ENCODE data around the gene TOX3. TPM values are rescaled to one million over a fixed set of nuclear protein-coding genes. Genes with fewer than 3 reads are reported as not detected.

The TOX3 gene
- total RNA-seq, 3 donors from 2014 or later (not counting 1 experiment from before 2014, with no cell fraction given) = not detected

GRCh38 chr16:52460639-52461178 is 86.2 kb downstream of the TOX3 start:
- Mint-ChIP-seq H3K27me3 (ENCODE audit: low read depth in 2 of 2) (no peaks in the 10 kb centered on the region), H3K4me1 (no peaks in the 10 kb centered on the region), H3K36me3 (no peaks in the 10 kb centered on the region), H3K27ac (no peak overlapping the region), H3K4me3 (no peak overlapping the region), H3K9me3 (no peaks in the 10 kb centered on the region)
- DNase-seq (no peak), ATAC-seq (no peak)
- intact Hi-C loops (cut with micrococcal nuclease) = no loop called here
- Histone ChIP-seq H3K9me3 (ENCODE audit: control insufficient read depth, insufficient read depth, low read length) (no peaks in the 10 kb centered on the region), H3K36me3 (ENCODE audit: control insufficient read depth, insufficient read depth, low read length) (no peaks in the 10 kb centered on the region), H3K4me1 (ENCODE audit: control insufficient read depth, insufficient read depth, low read length) (no peaks in the 10 kb centered on the region), H3K27ac (ENCODE audit: low read length) (no peak overlapping the region), H3K4me3 (ENCODE audit: low read length) (no peak overlapping the region), H3K27me3 (ENCODE audit: control insufficient read depth, insufficient read depth, low read length) (no peaks in the 10 kb centered on the region)
- TF ChIP-seq, protein P1, sequence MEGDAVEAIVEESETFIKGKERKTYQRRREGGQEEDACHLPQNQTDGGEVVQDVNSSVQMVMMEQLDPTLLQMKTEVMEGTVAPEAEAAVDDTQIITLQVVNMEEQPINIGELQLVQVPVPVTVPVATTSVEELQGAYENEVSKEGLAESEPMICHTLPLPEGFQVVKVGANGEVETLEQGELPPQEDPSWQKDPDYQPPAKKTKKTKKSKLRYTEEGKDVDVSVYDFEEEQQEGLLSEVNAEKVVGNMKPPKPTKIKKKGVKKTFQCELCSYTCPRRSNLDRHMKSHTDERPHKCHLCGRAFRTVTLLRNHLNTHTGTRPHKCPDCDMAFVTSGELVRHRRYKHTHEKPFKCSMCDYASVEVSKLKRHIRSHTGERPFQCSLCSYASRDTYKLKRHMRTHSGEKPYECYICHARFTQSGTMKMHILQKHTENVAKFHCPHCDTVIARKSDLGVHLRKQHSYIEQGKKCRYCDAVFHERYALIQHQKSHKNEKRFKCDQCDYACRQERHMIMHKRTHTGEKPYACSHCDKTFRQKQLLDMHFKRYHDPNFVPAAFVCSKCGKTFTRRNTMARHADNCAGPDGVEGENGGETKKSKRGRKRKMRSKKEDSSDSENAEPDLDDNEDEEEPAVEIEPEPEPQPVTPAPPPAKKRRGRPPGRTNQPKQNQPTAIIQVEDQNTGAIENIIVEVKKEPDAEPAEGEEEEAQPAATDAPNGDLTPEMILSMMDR (IDR thresholded peaks at IDR 0.05) = no peak
- 47% methylated on average over 1 of the region's 1 CpG for WGBS (ENCODE audit: insufficient coverage)

GRCh38 chr16:52456368-52456767 is 90.6 kb downstream of the TOX3 start:
- Histone ChIP-seq H3K36me3 (ENCODE audit: control insufficient read depth, insufficient read depth, low read length) (no peaks in the 10 kb centered on the region), H3K4me3 (ENCODE audit: low read length) (no peak overlapping the region), H3K4me1 (ENCODE audit: control insufficient read depth, insufficient read depth, low read length) (no peaks in the 10 kb centered on the region), H3K27ac (ENCODE audit: low read length) (no peak overlapping the region), H3K9me3 (ENCODE audit: control insufficient read depth, insufficient read depth, low read length) (no peaks in the 10 kb centered on the region), H3K27me3 (ENCODE audit: control insufficient read depth, insufficient read depth, low read length) (no peaks in the 10 kb centered on the region)
- Mint-ChIP-seq H3K27ac (no peak overlapping the region), H3K9me3 (peaks cover 0 to 4% of the 10 kb centered on the region in 2 donors), H3K4me3 (no peak overlapping the region), H3K36me3 (no peaks in the 10 kb centered on the region), H3K27me3 (ENCODE audit: low read depth in 2 of 2) (no peaks in the 10 kb centered on the region), H3K4me1 (no peaks in the 10 kb centered on the region)
- TF ChIP-seq, protein P1 (IDR thresholded peaks at IDR 0.05) = no peak
- DNase-seq = no peak
- ATAC-seq = no peak
- WGBS (ENCODE audit: insufficient coverage) = no CpG with 5 or more reads among the region's 3 CpGs
- intact Hi-C loops (cut with micrococcal nuclease) = no loop called here

DNA sequence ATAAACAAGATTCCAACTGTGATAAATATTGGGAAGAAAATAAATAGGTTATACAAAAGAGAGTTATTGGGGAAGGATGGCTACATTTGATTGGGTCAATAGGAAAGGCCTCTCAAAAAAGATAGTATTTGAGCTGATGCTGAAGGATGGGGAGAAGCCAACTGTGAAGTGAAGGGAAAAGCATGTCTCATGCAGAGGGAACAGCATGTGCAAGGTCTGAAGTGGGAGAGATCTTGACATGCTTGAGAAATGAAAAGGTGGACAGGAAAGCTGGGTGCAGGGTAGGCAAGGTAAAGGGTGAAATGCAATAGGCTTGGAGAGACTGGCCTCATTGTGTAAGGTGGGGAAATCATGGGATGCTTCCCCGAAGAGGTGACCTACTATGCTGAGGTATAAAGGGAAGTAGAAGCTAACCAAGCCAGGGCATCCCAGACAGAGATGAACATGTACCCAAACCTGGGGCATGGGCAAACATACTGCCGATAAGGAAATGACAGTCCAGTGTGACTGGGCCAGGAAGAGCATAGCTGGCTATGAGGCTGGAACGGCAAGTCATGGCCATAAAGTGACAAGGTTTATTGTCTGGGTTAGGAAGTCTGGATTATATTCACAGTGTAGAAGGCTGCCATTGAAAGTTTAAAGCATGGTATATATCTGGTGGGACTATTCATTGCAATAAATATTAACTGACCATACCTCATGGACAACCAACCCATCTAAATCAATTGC is 91.2 kb downstream of the TOX3 start:
- 84% methylated on average over 3 of the region's 3 CpGs for WGBS (ENCODE audit: insufficient coverage)
- Histone ChIP-seq H3K27me3 (ENCODE audit: control insufficient read depth, insufficient read depth, low read length) (no peaks in the 10 kb centered on the region), H3K27ac (ENCODE audit: low read length) (no peak overlapping the region), H3K9me3 (ENCODE audit: control insufficient read depth, insufficient read depth, low read length) (no peaks in the 10 kb centered on the region), H3K4me3 (ENCODE audit: low read length) (no peak overlapping the region), H3K36me3 (ENCODE audit: control insufficient read depth, insufficient read depth, low read length) (no peaks in the 10 kb centered on the region), H3K4me1 (ENCODE audit: control insufficient read depth, insufficient read depth, low read length) (no peaks in the 10 kb centered on the region)
- Mint-ChIP-seq H3K4me1 (no peaks in the 10 kb centered on the region), H3K27ac (no peak overlapping the region), H3K36me3 (no peaks in the 10 kb centered on the region), H3K27me3 (ENCODE audit: low read depth in 2 of 2) (no peaks in the 10 kb centered on the region), H3K4me3 (no peak overlapping the region), H3K9me3 (peaks cover 0 to 4% of the 10 kb centered on the region in 2 donors)
- ATAC-seq (no peak), DNase-seq (no peak)
- TF ChIP-seq, protein P1 (IDR thresholded peaks at IDR 0.05) = no peak
- intact Hi-C loops (cut with micrococcal nuclease) = no loop called here

Measured in natural killer cell (primary cell).